ENCODE measurements around the gene EVA1A.

EVA1A gene

GRCh38 chr2:75560768-75561565, at the start of gene EVA1A (continued):
- TF ChIP-seq, protein P1, sequence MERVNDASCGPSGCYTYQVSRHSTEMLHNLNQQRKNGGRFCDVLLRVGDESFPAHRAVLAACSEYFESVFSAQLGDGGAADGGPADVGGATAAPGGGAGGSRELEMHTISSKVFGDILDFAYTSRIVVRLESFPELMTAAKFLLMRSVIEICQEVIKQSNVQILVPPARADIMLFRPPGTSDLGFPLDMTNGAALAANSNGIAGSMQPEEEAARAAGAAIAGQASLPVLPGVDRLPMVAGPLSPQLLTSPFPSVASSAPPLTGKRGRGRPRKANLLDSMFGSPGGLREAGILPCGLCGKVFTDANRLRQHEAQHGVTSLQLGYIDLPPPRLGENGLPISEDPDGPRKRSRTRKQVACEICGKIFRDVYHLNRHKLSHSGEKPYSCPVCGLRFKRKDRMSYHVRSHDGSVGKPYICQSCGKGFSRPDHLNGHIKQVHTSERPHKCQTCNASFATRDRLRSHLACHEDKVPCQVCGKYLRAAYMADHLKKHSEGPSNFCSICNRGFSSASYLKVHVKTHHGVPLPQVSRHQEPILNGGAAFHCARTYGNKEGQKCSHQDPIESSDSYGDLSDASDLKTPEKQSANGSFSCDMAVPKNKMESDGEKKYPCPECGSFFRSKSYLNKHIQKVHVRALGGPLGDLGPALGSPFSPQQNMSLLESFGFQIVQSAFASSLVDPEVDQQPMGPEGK (tag by site-specific recombination; IDR thresholded peaks at IDR 0.05), result 0 out of 2 replicates have a peak, but pooled peaks have one; percentile 15
- TF ChIP-seq SP3 (tag by site-specific recombination; IDR thresholded peaks at IDR 0.05), result peak; percentile 59
- no peak for TF ChIP-seq ZNF26 (tag by site-specific recombination; IDR thresholded peaks at IDR 0.05)
- 0 out of 2 replicates have a peak, but pooled peaks have one; percentile 26 for TF ChIP-seq ZXDB (tag by site-specific recombination; IDR thresholded peaks at IDR 0.05)
- TF ChIP-seq ZNF398 (tag by site-specific recombination; IDR thresholded peaks at IDR 0.05), result peak; percentile 83

DNA sequence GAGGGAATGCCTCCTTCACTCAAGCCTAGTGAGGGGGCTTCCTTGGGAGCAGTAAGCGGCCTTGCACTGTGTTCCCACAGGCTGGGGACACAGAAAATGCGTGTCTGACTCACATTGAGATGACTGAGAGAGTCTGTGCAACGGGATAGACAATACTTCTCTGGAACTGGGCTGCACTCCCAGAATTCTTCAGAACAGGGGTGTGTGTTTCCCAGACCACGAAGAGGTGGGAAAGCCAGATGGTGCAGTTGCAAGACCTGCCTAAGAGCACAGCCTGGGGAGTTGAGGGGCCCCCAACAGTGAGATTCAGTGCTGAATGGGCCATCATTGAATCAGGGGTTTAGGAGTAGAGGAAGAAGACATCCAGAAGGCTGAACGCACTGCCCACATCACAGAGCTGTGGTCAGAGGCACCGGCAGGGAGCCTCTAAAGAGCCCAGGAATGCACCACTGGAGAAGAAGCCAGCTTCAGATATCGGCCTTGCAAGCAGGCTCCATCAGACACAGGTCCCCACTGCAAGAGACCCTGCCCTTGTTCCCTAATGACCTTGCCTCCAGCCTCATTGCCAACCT, 49.3 kb upstream of the EVA1A start:
- H3K36me3 ChIP-seq (ENCODE audit: control insufficient read depth in 2 of 2, insufficient read depth in 1 of 2, low read length in 2 of 2), result no peaks in the 10 kb centered on the region
- no peaks in the 10 kb centered on the region for H3K9me3 ChIP-seq (ENCODE audit: control insufficient read depth, insufficient read depth, low read depth, low read length)
- no peak overlapping the region for H3K27ac ChIP-seq (ENCODE audit: extremely low read depth, low read depth, low read length)
- ChIA-PET POLR2A (no interaction called here), CTCF (interaction anchor here (0.5 to 3.4 kb wide), 18 partner anchors 9 to 226 kb away, joined by 3 to 137 read pairs (median 6); partner anchors contain the start of gene EVA1A)
- no peak overlapping the region for H3K4me3 ChIP-seq (ENCODE audit: low read depth, low read length)
- TF ChIP-seq ZNF623 (tag by site-specific recombination; IDR thresholded peaks at IDR 0.05), result no peak
- no peak for TF ChIP-seq ZFHX2 (tag by site-specific recombination; conservative IDR thresholded peaks at IDR 0.05)
- no peak for TF ChIP-seq KLF8 (tag by site-specific recombination; IDR thresholded peaks at IDR 0.05)
- no peak for TF ChIP-seq ZNF449 (tag by site-specific recombination; IDR thresholded peaks at IDR 0.05)
- TF ChIP-seq GLIS1 (tag by site-specific recombination; IDR thresholded peaks at IDR 0.05), result no peak
- no peak for TF ChIP-seq KLF10 (tag by site-specific recombination; IDR thresholded peaks at IDR 0.05)
- TF ChIP-seq EGR2 (tag by site-specific recombination; IDR thresholded peaks at IDR 0.05; ENCODE audit: low read depth), result no peak
- no peak for TF ChIP-seq ZNF155 (tag by site-specific recombination; IDR thresholded peaks at IDR 0.05)
- TF ChIP-seq ZNF549 (tag by site-specific recombination; IDR thresholded peaks at IDR 0.05), result no peak
- no peak for TF ChIP-seq ZNF76 (tag by site-specific recombination; IDR thresholded peaks at IDR 0.05; ENCODE audit: borderline replicate concordance, low read depth)
- no peak for TF ChIP-seq PRDM1 (tag by site-specific recombination; IDR thresholded peaks at IDR 0.05)
- no peak for TF ChIP-seq ZIC2 (tag by site-specific recombination; IDR thresholded peaks at IDR 0.05)
- no peak for TF ChIP-seq ZNF660 (tag by site-specific recombination; IDR thresholded peaks at IDR 0.05)
- TF ChIP-seq ZNF184 (tag by site-specific recombination; IDR thresholded peaks at IDR 0.05), result no peak
- TF ChIP-seq ZNF350 (tag by site-specific recombination; IDR thresholded peaks at IDR 0.05), result no peak
- TF ChIP-seq, protein P2, sequence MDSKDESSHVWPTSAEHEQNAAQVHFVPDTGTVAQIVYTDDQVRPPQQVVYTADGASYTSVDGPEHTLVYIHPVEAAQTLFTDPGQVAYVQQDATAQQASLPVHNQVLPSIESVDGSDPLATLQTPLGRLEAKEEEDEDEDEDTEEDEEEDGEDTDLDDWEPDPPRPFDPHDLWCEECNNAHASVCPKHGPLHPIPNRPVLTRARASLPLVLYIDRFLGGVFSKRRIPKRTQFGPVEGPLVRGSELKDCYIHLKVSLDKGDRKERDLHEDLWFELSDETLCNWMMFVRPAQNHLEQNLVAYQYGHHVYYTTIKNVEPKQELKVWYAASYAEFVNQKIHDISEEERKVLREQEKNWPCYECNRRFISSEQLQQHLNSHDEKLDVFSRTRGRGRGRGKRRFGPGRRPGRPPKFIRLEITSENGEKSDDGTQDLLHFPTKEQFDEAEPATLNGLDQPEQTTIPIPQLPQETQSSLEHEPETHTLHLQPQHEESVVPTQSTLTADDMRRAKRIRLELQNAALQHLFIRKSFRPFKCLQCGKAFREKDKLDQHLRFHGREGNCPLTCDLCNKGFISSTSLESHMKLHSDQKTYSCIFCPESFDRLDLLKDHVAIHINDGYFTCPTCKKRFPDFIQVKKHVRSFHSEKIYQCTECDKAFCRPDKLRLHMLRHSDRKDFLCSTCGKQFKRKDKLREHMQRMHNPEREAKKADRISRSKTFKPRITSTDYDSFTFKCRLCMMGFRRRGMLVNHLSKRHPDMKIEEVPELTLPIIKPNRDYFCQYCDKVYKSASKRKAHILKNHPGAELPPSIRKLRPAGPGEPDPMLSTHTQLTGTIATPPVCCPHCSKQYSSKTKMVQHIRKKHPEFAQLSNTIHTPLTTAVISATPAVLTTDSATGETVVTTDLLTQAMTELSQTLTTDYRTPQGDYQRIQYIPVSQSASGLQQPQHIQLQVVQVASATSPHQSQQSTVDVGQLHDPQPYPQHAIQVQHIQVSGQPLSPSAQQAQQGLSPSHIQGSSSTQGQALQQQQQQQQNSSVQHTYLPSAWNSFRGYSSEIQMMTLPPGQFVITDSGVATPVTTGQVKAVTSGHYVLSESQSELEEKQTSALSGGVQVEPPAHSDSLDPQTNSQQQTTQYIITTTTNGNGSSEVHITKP (tag by site-specific recombination; IDR thresholded peaks at IDR 0.05), result no peak
- H3K4me1 ChIP-seq (ENCODE audit: control insufficient read depth, insufficient read depth, low read length), result no peaks in the 10 kb centered on the region
